GM12878 (cell line): ENCODE measurements around the gene DCTN2. TPM values are rescaled to one million over a fixed set of nuclear protein-coding genes. Genes with fewer than 3 reads are reported as not detected.

Experiments
- ATAC-seq: fragments of 200-7000 bp; cut with Tn5 transposase; 3 replicates; pipeline ENCODE4 v1.9.1; 2020; ENCODE audit warnings: mild to moderate bottlenecking, moderate library complexity
- BruUV-seq: library from RNA; stranded (reverse); fragments of 400-500 nt; replicated peaks from 2 replicates; lab custom pipeline; 2021; lab: Mats Ljungman, UMichigan
- CTCF ChIA-PET: fragments of 300-600 bp; sonication (Branson Sonifier 250); formaldehyde crosslinking; extraction: SDS; loops from one replicate; lab custom pipeline; 2021; ENCODE audit warnings: inconsistent platforms; lab: Yijun Ruan, JAX
- POLR2A ChIA-PET: fragments of 350-600 bp; formaldehyde crosslinking; extraction: SDS; loops from one replicate; lab custom pipeline; 2021; ENCODE audit warnings: inconsistent platforms; lab: Charles Lee
- RAD21 ChIA-PET: fragments of 300-600 bp; sonication (Branson Sonifier 250); formaldehyde crosslinking; loops from one replicate; lab custom pipeline; 2023; ENCODE audit warnings: antibody characterized with exemption; ENCODE audit not compliant: unreplicated experiment; lab: Charles Lee
- SMC1A ChIA-PET: fragments of 300-600 bp; sonication (Branson Sonifier 250); formaldehyde crosslinking; loops from one replicate; lab custom pipeline; 2023; ENCODE audit not compliant: unreplicated experiment, uncharacterized antibody; lab: Charles Lee
- DNase-seq: peaks from one replicate; pipeline ENCODE4 v3.0.0-alpha.2; 2011; ENCODE audit warnings: low read depth, low spot score
- FAIRE-seq: peaks from 3 replicates; lab custom pipeline; 2011; peaks lifted over from hg19 to GRCh38; lab: Jason Lieb, UNC
- H2AFZ ChIP-seq: 2 replicates; pipeline ENCODE4 v1.6.0; 2011; ENCODE audit warnings: low read depth, low read length, control low read depth; ENCODE audit not compliant: control insufficient read depth
- H3K27ac ChIP-seq: 2 replicates; pipeline ENCODE4 v1.5.1; 2011; ENCODE audit warnings: control low read depth; ENCODE audit not compliant: control insufficient read depth, insufficient read depth
- H3K27me3 ChIP-seq, 2 experiments: replicated peaks in 1 of 2; 2 replicates each; pipeline versions ENCODE4 v1.6.0 to v1.6.1; 2011; ENCODE audit warnings: low read length in 1 of 2; ENCODE audit not compliant: control insufficient read depth in 2 of 2, insufficient read depth in 2 of 2
- H3K36me3 ChIP-seq, 2 experiments: 2 replicates each; pipeline ENCODE4 v1.5.1; 2011; ENCODE audit warnings: low read length in 1 of 2; ENCODE audit not compliant: control insufficient read depth in 2 of 2, insufficient read depth in 2 of 2
- H3K4me1 ChIP-seq: 2 replicates; pipeline ENCODE4 v1.6.1; 2011; ENCODE audit warnings: mild to moderate bottlenecking, low read length, moderate library complexity, mixed read lengths; ENCODE audit not compliant: control insufficient read depth, insufficient read depth
- H3K4me2 ChIP-seq: 2 replicates; pipeline ENCODE4 v1.6.0; 2011; ENCODE audit warnings: control low read depth; ENCODE audit not compliant: control insufficient read depth, insufficient read depth
- H3K4me3 ChIP-seq: fragments of 200-600 bp; sonication (generic); 2 replicates; pipeline ENCODE4 v1.5.1; 2016
- H3K79me2 ChIP-seq: 2 replicates; pipeline ENCODE4 v1.6.0; 2011; ENCODE audit warnings: low read length; ENCODE audit not compliant: control insufficient read depth, insufficient read depth
- H3K9ac ChIP-seq: 2 replicates; pipeline ENCODE4 v1.8.0; 2011; ENCODE audit warnings: low read length, control low read depth, mixed read lengths; ENCODE audit not compliant: control insufficient read depth, insufficient read depth
- H3K9me3 ChIP-seq: replicated peaks from 3 replicates; pipeline ENCODE4 v1.5.1; 2011; ENCODE audit warnings: mild to moderate bottlenecking, low read length; ENCODE audit not compliant: control insufficient read depth, insufficient read depth
- H4K20me1 ChIP-seq: 2 replicates; pipeline ENCODE4 v1.6.0; 2011; ENCODE audit not compliant: control insufficient read depth, insufficient read depth
- IRF5 ChIP-seq: fragments of 450-650 bp; IDR thresholded peaks from 2 replicates; pipeline ENCODE4 v1.6.1; 2017; ENCODE audit warnings: borderline replicate concordance
- PML ChIP-seq: IDR thresholded peaks from 2 replicates; pipeline ENCODE4 v1.6.1; 2012; ENCODE audit warnings: low read length, inconsistent platforms
- POLR2A ChIP-seq: IDR thresholded peaks from 2 replicates; pipeline ENCODE4 v1.6.1; 2011; ENCODE audit warnings: low read depth, mild to moderate bottlenecking, low read length
- WGBS: methylation state at CpG from one replicate; pipeline ENCODE4 v1.1.6; 2016; ENCODE audit warnings: low lambda C conversion rate; ENCODE audit not compliant: insufficient replicate concordance, insufficient coverage; ENCODE audit errors: missing lambda C conversion rate; 5-methylcytosine and 5-hydroxymethylcytosine counted together
- in situ Hi-C: fragments of 300-500 bp; cut with MboI; formaldehyde crosslinking; loops from 9 replicates; pipeline ENCODE4 v1.14.3; 2018; ENCODE audit warnings: mixed read lengths
- intact Hi-C: fragments of 100-400 bp; cut with micrococcal nuclease; formaldehyde crosslinking; loops from one replicate; pipeline ENCODE4 v1.14.2; 2022; ENCODE audit not compliant: unreplicated experiment
- polyA plus RNA-seq, 11 experiments: library from polyadenylated mRNA; depleted of rRNA in 4 of 11; unstranded in 6 of 11; stranded (reverse) in 5 of 11; fragments of >200 nt; fragmentation: Nextera tagmentation in 4 of 11; fragmentation: Illumina TruSeq in 1 of 11; extraction: Ambion mirVana in 4 of 11; extraction: Trizol in 1 of 11; gene quantifications; 1 replicate in 1 of 11; 2 replicates in 10 of 11; pipeline versions ENCODE4 v1.2.1 to v1.2.3, GENCODE V29; 2011 to 2016; ENCODE audit warnings: inconsistent platforms in 2 of 11, missing spikeins in 2 of 11, low read depth in 1 of 11
- total RNA-seq, 4 experiments: library from RNA; depleted of rRNA in 3 of 4; stranded (reverse); fragments of >200 nt in 3 of 4; fragmentation: Illumina TruSeq in 1 of 4; extraction: Trizol in 1 of 4; gene quantifications; 2 replicates each; pipeline versions ENCODE4 v1.2.1 to v1.2.3, GENCODE V29; 2013 to 2021
- TF ChIP-seq, protein P1 (sequence below): fragments of 450-650 bp; IDR thresholded peaks from 2 replicates; pipeline ENCODE4 v1.6.1; 2014; ENCODE audit warnings: mild to moderate bottlenecking

DCTN2 gene
- total and polyA plus RNA-seq, 10 of the 15 experiments (the other 5 are each of a cell fraction or from before 2014, with no cell fraction given), result 32.3 to 171 (median 100) TPM

- no peaks in the 10 kb centered on the region for H3K9me3 ChIP-seq
- ChIA-PET POLR2A (interaction anchor here (1.7 kb wide), 1 partner anchor 26 kb away, joined by 4 read pairs; no protein-coding TSS in a partner anchor), RAD21 (no interaction called here), SMC1A (no interaction called here), CTCF (no interaction called here)
- DNase-seq (no peak), FAIRE-seq (no peak), ATAC-seq (no peak)
- intact Hi-C loops, result no loop called here
- H4K20me1 ChIP-seq, result no peaks in the 10 kb centered on the region
- H3K36me3 ChIP-seq, result peaks cover 8 to 17% of the 10 kb centered on the region in 2 experiments
- no peak overlapping the region for H3K27ac ChIP-seq
- no TSS peak for BruUV-seq
- H3K79me2 ChIP-seq, result no peaks in the 10 kb centered on the region
- H3K27me3 ChIP-seq, result no peaks in the 10 kb centered on the region
- H3K4me3 ChIP-seq, result no peak overlapping the region
- no peaks in the 10 kb centered on the region for H3K4me1 ChIP-seq
- 98% methylated on average over 9 of the region's 9 CpGs for WGBS
- TF ChIP-seq, protein P1, sequence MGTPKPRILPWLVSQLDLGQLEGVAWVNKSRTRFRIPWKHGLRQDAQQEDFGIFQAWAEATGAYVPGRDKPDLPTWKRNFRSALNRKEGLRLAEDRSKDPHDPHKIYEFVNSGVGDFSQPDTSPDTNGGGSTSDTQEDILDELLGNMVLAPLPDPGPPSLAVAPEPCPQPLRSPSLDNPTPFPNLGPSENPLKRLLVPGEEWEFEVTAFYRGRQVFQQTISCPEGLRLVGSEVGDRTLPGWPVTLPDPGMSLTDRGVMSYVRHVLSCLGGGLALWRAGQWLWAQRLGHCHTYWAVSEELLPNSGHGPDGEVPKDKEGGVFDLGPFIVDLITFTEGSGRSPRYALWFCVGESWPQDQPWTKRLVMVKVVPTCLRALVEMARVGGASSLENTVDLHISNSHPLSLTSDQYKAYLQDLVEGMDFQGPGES, result no peak
- 0 out of 2 replicates have a peak, but pooled peaks have one; percentile 43 for TF ChIP-seq POLR2A
- H3K9ac ChIP-seq, result no peak overlapping the region
- H3K4me2 ChIP-seq, result no peak overlapping the region
- in situ Hi-C loops, result no loop called here
- no peak overlapping the region for H2AFZ ChIP-seq
Observed at GRCh38 chr12:57498132-57498502, 48.9 kb downstream of the DCTN2 start.

DNA sequence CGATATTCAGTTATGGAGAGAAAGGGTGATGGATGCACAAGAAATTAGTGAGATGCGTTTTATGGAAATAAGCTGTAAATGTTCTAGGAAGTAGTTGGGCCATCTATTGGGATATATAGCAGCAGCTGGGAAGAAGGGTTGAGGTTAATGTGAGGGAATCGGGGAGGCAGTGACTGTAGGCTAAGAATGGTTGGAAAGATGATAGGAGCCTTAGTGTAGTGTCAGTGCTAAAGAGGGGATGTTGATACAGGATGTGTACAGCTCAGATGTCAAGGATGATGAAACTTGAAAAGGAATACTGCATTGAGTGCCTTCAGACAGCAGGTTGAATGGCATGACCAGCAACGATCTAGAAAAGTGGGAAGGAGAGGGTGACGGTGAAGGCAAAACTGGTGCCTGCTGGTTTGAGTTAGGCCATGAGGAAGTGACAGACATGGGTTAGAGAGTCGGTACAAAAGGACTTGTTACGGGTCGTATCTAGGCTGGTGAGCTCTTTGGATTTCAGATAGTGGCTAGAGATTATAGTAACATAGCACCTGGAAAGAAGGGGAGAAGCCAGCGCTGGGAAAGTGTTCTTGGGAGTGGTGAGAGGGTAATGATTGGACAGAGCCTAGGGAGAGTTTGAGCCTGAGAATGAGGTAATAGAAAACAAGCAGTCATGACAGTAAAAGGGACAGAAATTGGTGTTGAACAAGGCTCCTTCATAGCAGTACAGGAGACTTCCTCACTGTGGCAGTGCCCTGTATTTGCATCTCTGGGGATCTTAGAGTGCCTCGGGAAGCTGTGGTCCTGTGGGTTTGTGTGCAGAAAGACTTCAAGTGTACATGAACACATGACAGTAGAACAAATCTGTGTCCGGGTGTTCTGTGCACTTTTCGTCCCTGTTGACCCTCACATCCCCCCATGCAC is 49.5 kb downstream of the DCTN2 start:
- ChIA-PET SMC1A (interaction anchor here (0.7 kb wide), 1 partner anchor 18 kb away, joined by 6 read pairs; no protein-coding TSS in a partner anchor), POLR2A (interaction anchor here (0.6 to 1.7 kb wide), 4 partner anchors 20 to 1140 kb away, joined by 3 to 4 read pairs (median 3); no protein-coding TSS in a partner anchor), RAD21 (no interaction called here), CTCF (interaction anchor here (0.6 to 1.6 kb wide), 2 partner anchors 11 to 78 kb away, joined by 3 read pairs; no protein-coding TSS in a partner anchor)
- Histone ChIP-seq H3K4me2 (no peak overlapping the region), H3K4me3 (no peak overlapping the region), H3K4me1 (no peaks in the 10 kb centered on the region), H2AFZ (no peak overlapping the region), H3K36me3 (peaks cover 8 to 23% of the 10 kb centered on the region in 2 experiments), H3K79me2 (no peaks in the 10 kb centered on the region), H3K27me3 (no peaks in the 10 kb centered on the region), H4K20me1 (no peaks in the 10 kb centered on the region), H3K9me3 (no peaks in the 10 kb centered on the region), H3K27ac (no peak overlapping the region), H3K9ac (no peak overlapping the region)
- WGBS, result 78% methylated on average over 12 of the region's 12 CpGs
- DNase-seq, result no peak
- FAIRE-seq, result peak; percentile 31
- TF ChIP-seq IRF5 (no peak), PML (0 out of 2 replicates have a peak, but pooled peaks have one; percentile 5)
- intact Hi-C loops, result no loop called here
- ATAC-seq, result peak; percentile 36
- TSS peak; percentile 25 for BruUV-seq
- in situ Hi-C loops, result no loop called here
